Retina (tissue), 1 donor: ENCODE data around the gene CDHR3.

ENCODE experiments used
- DNase-seq: peaks from one replicate; pipeline ENCODE4 v3.0.0-alpha.2; 2016

The CDHR3 gene

GRCh38 chr7:106029941-106030340 is 66.9 kb downstream of the CDHR3 start:
- DNase-seq, result no peak

DNA sequence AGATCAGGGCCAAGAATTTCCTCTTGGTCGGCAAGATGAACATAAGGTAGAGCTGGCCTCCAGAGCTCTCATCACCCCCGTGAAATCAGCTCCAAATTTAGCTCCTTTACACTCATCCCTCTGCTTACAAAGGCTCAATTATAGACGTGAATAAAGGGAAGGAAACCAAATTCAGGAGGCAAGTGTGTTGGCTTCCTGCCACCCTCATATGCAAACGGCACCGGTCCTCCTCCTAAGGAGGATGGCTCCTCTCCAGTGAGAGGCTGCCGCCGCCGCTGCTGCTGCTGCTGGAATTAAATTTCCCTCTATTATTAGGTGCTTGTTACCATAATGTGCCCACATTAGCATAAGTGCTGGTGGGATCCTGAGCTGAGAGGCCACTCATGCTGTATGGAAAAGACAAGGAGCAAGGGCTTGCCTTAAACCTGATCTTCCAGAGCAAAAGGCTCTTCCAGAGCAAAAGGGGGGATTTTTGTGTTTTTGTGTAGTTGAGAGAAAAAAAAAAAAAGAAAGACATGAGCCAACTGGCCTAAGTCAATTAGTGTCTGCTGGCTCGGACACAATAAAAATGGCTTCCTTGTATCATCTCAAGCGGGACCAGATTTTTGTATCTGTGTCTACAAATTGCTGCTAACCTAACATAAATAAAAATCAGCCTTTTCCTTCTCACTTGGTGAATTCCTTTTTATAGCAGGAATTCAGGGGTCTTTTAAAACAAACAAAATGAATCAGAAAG is 68.4 kb downstream of the CDHR3 start:
- no peak for DNase-seq

GRCh38 chr7:106032295-106032694 is 69.2 kb downstream of the CDHR3 start:
- DNase-seq, result no peak

- DNase-seq, result no peak
Observed at GRCh38 chr7:106033735-106034134, 70.7 kb downstream of the CDHR3 start.

DNA sequence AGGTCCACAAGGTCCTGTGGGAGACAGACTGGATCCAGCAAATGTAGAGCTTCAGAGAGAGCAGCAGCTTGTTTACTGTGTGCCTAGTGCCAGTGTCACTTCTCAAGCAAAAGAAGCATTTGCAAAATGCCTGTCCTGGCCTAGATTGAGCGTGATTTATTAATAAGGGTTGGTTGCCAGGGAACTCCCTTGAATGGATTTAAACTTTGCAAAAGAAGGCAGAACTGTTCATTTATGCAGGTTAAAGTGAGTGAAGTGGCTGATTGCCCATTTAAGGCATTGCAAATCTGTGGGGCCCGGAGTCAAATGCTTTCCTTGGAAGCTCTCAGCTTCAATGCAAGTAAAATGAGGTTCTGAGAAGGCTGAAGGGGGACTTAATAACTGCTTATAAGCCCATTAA is 71.3 kb downstream of the CDHR3 start:
- DNase-seq, result no peak

GRCh38 chr7:106035568-106035967 is 72.5 kb downstream of the CDHR3 start:
- no peak for DNase-seq

DNA sequence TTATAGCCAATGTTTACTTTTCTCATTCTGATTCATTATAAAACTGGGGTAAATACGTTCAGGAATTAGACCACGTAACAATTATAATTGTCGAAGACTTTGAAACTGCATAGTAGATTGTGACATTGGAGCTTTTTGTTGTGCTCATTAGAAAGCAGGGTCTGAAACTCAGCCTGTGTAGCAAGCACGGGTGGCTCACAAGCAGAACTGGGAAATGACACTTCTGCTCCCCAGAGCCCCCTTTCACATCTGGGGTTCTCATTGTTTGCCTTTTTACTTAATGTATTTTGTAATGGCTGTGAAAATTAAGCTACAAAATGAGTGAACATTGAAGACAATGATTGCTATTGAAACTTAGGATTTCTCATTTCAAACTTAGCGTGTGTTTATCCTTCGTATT is 72.9 kb downstream of the CDHR3 start:
- DNase-seq, result no peak

GRCh38 chr7:106037489-106038176 is 74.6 kb downstream of the CDHR3 start:
- no peak for DNase-seq

DNA sequence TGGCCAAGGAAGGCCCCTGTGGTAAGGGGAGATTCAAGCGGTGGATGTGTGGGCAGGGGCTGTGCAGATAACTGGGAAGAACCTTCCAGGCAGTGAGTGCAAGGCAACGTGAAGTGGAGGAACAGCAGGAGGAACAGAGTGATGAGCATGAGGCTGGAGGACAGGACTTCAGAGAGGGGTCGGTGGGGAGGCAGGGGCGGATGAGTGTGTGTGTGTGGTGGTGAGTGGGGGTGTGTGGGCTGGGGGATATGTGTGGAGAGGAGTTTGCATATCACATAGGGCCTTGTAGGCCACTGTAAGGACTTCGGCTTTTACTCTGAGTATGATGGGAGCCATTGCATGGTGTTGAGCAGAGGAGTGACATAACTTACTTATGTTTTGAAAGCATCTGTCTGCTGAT is 75.2 kb downstream of the CDHR3 start:
- DNase-seq, result no peak

DNA sequence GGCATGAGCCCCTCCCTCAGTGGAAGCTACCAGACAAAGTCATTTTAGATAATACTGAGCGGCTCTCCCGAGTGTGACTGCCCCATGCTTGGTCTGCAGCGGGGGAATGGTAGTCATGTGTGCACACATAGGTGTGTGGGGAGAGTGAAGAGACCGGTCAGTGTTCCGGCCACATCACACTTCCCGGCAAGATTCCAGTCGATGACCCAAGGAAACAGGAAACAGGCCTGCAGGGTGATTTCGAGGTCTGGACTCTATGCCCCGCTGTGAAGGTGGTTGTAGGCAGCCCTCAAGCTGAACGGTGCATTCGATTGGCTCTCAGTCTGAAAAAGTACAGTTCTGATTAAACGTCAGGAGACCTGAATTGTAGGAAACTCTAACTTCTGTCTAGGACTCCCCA is 75.9 kb downstream of the CDHR3 start:
- DNase-seq, result no peak

DNA sequence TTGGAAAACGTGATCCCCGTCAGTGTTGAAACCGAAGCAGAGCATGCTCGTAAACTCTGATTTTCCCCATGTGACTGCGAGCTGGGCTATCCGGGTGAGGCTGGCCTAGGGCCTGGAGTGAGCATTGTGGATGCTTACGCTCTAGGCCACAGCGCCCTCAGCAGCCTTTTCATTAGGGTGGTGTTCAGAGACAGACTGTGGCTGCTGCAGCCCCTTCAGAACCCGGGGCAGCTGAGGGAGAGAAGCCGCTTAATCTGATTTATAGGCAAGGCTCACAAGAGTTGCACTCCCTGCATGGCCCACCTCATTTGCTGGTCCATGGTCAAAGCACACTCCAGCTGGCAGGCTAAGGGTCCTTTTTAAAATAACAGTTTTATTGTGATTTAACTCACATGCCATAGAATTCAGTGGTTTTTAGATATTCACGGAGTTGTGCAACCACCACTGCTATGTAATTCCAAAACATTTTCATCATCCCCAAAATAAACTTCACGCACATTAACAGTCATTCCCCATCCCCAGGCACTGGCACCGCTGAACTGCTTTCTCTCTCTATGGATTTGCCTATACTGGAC is 76.5 kb downstream of the CDHR3 start:
- no peak for DNase-seq

GRCh38 chr7:106041140-106041717 is 78.2 kb downstream of the CDHR3 start:
- DNase-seq, result no peak

DNA sequence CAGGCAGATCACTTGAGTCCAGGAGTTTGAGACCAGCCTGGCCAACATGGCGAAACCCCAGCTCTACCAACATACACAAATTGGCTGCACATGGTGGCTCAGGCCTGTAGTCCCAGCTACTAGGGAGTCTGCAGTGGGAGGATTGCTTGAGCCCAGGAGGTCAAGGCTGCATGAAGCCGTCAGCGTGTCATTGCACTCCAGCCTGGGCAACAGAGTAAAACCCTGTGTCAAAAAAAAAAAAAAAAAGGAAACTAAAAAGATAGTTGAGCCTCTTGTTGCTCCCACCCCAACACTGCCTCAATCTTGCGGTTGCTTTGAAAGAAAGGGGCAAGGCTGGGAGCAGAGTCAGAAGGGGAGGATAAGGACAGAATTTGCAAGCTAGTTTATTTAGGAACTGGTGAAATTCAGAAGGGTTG is 79.1 kb downstream of the CDHR3 start:
- no peak for DNase-seq

DNA sequence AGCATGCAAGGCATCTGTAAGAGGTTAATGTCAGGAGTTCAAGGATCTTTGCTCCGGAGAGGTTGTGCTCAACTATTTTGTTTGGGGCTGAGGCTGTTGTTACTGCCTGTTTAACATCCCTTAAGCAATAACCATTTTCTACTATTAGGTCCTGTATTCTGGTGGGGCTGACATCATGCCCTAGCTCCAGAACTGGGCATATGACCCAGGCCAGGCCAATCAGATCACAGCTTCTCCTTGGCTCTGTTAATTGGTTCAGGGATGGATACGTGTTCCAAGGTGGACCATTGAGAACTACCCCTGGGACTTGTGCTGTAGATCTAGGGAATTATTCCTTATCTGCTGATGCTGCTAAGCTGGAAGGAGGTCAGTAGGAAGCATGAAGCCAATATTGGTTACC is 82.1 kb downstream of the CDHR3 start:
- no peak for DNase-seq

DNA sequence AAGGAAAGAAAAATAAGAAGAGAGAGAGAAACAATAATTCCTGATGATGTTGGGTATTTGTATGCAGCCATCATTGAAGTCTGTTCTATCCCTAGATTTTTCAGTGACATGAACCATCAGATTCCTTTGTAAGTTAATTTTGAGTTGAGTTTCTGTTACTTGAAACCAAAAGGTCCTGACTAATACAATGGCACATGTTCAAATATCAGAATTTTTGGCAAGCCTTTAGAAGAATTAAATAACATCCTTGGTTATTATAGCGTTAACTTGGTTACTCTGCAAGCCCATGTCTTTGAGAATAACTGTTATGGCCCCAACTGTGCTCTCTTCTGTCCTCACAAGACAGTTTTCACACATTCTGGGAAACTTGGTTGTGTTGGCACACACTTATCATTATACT is 82.5 kb downstream of the CDHR3 start:
- DNase-seq, result no peak

GRCh38 chr7:106047184-106047583 is 84.1 kb downstream of the CDHR3 start:
- DNase-seq, result no peak

DNA sequence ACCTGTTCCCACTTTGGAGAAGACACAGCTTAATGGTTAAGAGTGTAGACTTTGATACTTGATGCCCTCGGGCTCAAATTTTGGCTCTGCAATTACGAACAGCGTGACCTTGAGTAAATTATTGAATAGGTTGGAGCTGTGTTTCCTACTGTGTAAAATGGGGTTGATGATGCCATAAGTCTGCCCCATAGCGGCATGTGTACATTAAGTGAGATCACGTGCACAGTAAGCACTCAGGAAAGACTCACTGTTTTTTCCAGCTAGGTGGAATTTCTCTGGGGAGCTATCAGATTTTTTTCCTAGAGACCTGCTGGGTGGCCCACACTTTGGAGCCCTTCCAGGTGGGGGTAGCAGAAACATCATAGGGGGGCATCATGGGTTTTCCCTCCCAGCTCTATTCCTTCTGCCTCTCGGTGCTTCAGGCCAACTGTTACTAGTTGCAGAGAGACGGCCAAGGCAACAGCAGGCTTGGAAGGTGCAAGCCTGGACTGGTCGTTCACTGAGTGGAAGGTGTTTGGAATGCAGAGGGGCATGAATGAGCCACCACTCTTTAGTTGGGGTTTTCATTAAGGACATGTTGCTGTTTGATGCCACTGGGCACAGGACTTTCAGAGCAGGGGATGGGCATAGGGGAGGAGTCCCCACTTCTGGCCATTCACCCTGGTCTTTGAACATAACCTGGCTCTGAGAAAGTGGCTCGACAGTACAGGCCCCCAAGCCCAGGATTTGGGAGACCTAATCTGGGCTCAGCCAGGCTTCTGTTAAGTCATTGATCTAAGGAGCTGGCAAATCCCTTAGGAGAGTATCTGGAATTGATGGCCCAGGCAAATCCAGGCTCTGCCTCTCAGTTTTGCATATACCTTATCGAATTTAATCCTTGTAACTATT is 85.0 kb downstream of the CDHR3 start:
- DNase-seq, result no peak

- no peak for DNase-seq
Observed at GRCh38 chr7:106048706-106049020, 85.6 kb downstream of the CDHR3 start.

- no peak for DNase-seq
Observed at GRCh38 chr7:106049139-106049752, 86.2 kb downstream of the CDHR3 start.

GRCh38 chr7:106050002-106050745 is 87.1 kb downstream of the CDHR3 start:
- no peak for DNase-seq

DNA sequence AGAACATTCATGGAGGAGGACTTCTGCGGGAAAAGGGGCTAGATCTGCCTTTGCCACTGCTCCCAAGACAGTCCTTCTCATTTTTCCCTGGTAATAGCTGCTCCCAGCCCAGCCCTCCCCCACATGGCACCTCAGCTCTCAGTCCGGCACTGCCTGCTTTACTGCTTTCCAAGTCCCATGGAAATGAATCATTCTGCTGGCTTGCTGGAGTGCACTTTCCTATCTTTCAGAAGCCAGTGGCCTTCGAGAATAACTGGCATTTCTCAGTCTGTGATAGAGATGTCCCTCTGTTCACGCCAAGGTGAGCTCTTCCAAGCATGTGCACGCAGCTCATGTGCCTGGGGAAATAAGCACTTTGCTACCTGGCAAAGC is 87.7 kb downstream of the CDHR3 start:
- no peak for DNase-seq

- DNase-seq, result no peak
Observed at GRCh38 chr7:106052681-106053080, 89.6 kb downstream of the CDHR3 start.
